Ishikawa (cell line): Measurements from ENCODE around the gene GALNTL6.

Experiments used
- CEBPB ChIP-seq: IDR thresholded peaks from 2 replicates; pipeline ENCODE4 v1.6.1; 2012
- EGR1 ChIP-seq: IDR thresholded peaks from 2 replicates; pipeline ENCODE4 v1.6.1; 2012
- EP300 ChIP-seq: IDR thresholded peaks from 2 replicates; pipeline ENCODE4 v1.6.1; 2012; ENCODE audit warnings: borderline replicate concordance
- RAD21 ChIP-seq: IDR thresholded peaks from 2 replicates; pipeline ENCODE4 v1.6.1; 2012; ENCODE audit warnings: low read depth
- TAF1 ChIP-seq: IDR thresholded peaks from 2 replicates; pipeline ENCODE4 v1.6.1; 2012; ENCODE audit warnings: low read depth, mild to moderate bottlenecking
- TF ChIP-seq, protein P1 (sequence below): IDR thresholded peaks from 2 replicates; pipeline ENCODE4 v1.6.1; 2012
- TF ChIP-seq, protein P2 (sequence below): IDR thresholded peaks from 2 replicates; pipeline ENCODE4 v1.6.1; 2012
- TF ChIP-seq, protein P3 (sequence below): IDR thresholded peaks from 2 replicates; pipeline ENCODE4 v1.6.1; 2012; ENCODE audit warnings: low read depth, mild to moderate bottlenecking

DNA sequence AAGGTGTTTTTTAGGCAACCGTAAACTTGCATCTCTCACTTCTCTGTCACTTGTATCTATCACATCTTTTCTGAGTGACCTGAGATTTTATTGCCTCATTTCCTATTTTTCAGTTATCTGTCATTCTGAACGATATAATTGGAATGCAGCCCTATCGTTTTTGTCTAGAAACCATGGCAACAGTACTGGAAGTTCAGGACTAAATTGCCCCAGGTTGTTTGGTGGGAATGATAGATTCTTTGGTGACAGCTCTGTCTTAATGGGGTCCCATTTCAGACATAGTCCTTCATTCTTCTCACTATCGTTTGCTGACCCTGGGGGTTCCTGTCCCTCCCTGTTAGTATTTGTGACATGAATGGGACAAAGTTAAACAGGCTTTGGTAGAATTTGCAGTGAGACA lies 1087.7 kb downstream of the GALNTL6 start:
- TF ChIP-seq RAD21 (no peak), CEBPB (no peak), TAF1 (no peak), EP300 (no peak), EGR1 (no peak)
- TF ChIP-seq, protein P1, sequence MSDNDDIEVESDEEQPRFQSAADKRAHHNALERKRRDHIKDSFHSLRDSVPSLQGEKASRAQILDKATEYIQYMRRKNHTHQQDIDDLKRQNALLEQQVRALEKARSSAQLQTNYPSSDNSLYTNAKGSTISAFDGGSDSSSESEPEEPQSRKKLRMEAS, result no peak
- TF ChIP-seq, protein P2, sequence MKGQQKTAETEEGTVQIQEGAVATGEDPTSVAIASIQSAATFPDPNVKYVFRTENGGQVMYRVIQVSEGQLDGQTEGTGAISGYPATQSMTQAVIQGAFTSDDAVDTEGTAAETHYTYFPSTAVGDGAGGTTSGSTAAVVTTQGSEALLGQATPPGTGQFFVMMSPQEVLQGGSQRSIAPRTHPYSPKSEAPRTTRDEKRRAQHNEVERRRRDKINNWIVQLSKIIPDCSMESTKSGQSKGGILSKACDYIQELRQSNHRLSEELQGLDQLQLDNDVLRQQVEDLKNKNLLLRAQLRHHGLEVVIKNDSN, result no peak
- TF ChIP-seq, protein P3, sequence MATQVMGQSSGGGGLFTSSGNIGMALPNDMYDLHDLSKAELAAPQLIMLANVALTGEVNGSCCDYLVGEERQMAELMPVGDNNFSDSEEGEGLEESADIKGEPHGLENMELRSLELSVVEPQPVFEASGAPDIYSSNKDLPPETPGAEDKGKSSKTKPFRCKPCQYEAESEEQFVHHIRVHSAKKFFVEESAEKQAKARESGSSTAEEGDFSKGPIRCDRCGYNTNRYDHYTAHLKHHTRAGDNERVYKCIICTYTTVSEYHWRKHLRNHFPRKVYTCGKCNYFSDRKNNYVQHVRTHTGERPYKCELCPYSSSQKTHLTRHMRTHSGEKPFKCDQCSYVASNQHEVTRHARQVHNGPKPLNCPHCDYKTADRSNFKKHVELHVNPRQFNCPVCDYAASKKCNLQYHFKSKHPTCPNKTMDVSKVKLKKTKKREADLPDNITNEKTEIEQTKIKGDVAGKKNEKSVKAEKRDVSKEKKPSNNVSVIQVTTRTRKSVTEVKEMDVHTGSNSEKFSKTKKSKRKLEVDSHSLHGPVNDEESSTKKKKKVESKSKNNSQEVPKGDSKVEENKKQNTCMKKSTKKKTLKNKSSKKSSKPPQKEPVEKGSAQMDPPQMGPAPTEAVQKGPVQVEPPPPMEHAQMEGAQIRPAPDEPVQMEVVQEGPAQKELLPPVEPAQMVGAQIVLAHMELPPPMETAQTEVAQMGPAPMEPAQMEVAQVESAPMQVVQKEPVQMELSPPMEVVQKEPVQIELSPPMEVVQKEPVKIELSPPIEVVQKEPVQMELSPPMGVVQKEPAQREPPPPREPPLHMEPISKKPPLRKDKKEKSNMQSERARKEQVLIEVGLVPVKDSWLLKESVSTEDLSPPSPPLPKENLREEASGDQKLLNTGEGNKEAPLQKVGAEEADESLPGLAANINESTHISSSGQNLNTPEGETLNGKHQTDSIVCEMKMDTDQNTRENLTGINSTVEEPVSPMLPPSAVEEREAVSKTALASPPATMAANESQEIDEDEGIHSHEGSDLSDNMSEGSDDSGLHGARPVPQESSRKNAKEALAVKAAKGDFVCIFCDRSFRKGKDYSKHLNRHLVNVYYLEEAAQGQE, result no peak
